AG04450 (cell line): ENCODE results near the gene SPON1. TPM values are rescaled to one million over a fixed set of nuclear protein-coding genes. Genes with fewer than 3 reads are reported as not detected.

Source experiments
- CTCF ChIA-PET: fragments of 300-600, 350-600 bp; formaldehyde crosslinking; extraction: SDS; loops from one replicate; lab custom pipeline; 2022; ENCODE audit warnings: antibody characterized with exemption, inconsistent platforms; lab: Charles Lee
- POLR2A ChIA-PET: fragments of 350-600 bp; formaldehyde crosslinking; extraction: SDS; loops from one replicate; lab custom pipeline; 2021; ENCODE audit warnings: antibody characterized with exemption, inconsistent platforms; lab: Yijun Ruan, JAX
- DNase-seq: peaks from one replicate; pipeline ENCODE4 v3.0.0-alpha.2; 2011; ENCODE audit warnings: low read depth, low spot score
- H3K27ac ChIP-seq: one replicate; pipeline ENCODE4 v1.5.1; 2012; ENCODE audit warnings: low read depth, low read length, control low read depth
- H3K27me3 ChIP-seq: one replicate; pipeline ENCODE4 v1.6.0; 2012; ENCODE audit warnings: low read length; ENCODE audit not compliant: control insufficient read depth, insufficient read depth
- H3K4me3 ChIP-seq: 2 replicates; pipeline ENCODE4 v1.5.1; 2011; ENCODE audit warnings: mild to moderate bottlenecking, low read depth, low read length, control low read depth
- H3K9me3 ChIP-seq: 2 replicates; pipeline ENCODE4 v1.5.1; 2012; ENCODE audit warnings: low read length; ENCODE audit not compliant: control insufficient read depth, insufficient read depth
- CTCF ChIP-seq: IDR thresholded peaks from 2 replicates; pipeline ENCODE4 v1.5.1; 2011; ENCODE audit warnings: low read depth, low read length, control low read depth, inconsistent platforms
- polyA plus RNA-seq: library from polyadenylated mRNA; depleted of rRNA; stranded (reverse); fragments of >200 nt; gene quantifications from 2 replicates; pipeline ENCODE4 v1.2.3, GENCODE V29; 2011
- small RNA-seq: library from RNA; depleted of rRNA; stranded (forward); fragments of <200 nt; gene quantifications from one replicate; pipeline ENCODE3, GENCODE V24; 2012; ENCODE audit warnings: low read depth; ENCODE audit not compliant: insufficient read length

Gene SPON1
- polyA plus RNA-seq, 1 experiment, result 0.53 TPM

GRCh38 chr11:14312736-14313438, 350.4 kb downstream of the SPON1 start:
- no peak for TF ChIP-seq CTCF
- H3K4me3 ChIP-seq, result no peak overlapping the region
- POLR2A ChIA-PET, result interaction anchor here (0.6 to 1.1 kb wide), 3 partner anchors 12 to 109 kb away, joined by 3 to 12 read pairs (median 6); no protein-coding TSS in a partner anchor
- H3K9me3 ChIP-seq, result no peaks in the 10 kb centered on the region
- H3K27me3 ChIP-seq, result no peaks in the 10 kb centered on the region
- peak; percentile 51 for DNase-seq
- H3K27ac ChIP-seq, result peak overlapping the region; percentile 47
- CTCF ChIA-PET, result interaction anchor here (0.7 to 5.8 kb wide), 5 partner anchors 9 to 142 kb away, joined by 3 to 27 read pairs (median 5); no protein-coding TSS in a partner anchor

- Histone ChIP-seq H3K4me3 (no peak overlapping the region), H3K27ac (no peak overlapping the region), H3K9me3 (no peaks in the 10 kb centered on the region), H3K27me3 (no peaks in the 10 kb centered on the region)
- TF ChIP-seq CTCF, result no peak
- no peak for DNase-seq
- ChIA-PET POLR2A (no interaction called here), CTCF (interaction anchor here (0.7 to 5.8 kb wide), 3 partner anchors 13 to 141 kb away, joined by 3 to 27 read pairs (median 3); no protein-coding TSS in a partner anchor)
Measured at GRCh38 chr11:14314127-14314526, 351.6 kb downstream of the SPON1 start.

- no peaks in the 10 kb centered on the region for H3K27me3 ChIP-seq
- no peak for DNase-seq
- no peak overlapping the region for H3K4me3 ChIP-seq
- ChIA-PET POLR2A (no interaction called here), CTCF (interaction anchor here (0.8 to 5.8 kb wide), 2 partner anchors 140 kb away, joined by 3 to 27 read pairs; no protein-coding TSS in a partner anchor)
- no peak overlapping the region for H3K27ac ChIP-seq
- H3K9me3 ChIP-seq, result no peaks in the 10 kb centered on the region
- no peak for TF ChIP-seq CTCF
Measured at GRCh38 chr11:14315130-14315529, 352.6 kb downstream of the SPON1 start.

Small RNAs within 50 kb of the gene (small RNA-seq; reads per million reads assigned to genes)
- gene RNA5SP332, result not detected
